RCC 7860 (cell line): Measurements from ENCODE around the gene KIF5A.

ENCODE experiments used
- DNase-seq: peaks from one replicate; pipeline ENCODE4 v3.0.0-alpha.2; 2015; ENCODE audit warnings: low spot score
- FAIRE-seq: peaks from 2 replicates; lab custom pipeline; 2012; peaks lifted over from hg19 to GRCh38; lab: Jason Lieb, UNC

Gene KIF5A

DNA sequence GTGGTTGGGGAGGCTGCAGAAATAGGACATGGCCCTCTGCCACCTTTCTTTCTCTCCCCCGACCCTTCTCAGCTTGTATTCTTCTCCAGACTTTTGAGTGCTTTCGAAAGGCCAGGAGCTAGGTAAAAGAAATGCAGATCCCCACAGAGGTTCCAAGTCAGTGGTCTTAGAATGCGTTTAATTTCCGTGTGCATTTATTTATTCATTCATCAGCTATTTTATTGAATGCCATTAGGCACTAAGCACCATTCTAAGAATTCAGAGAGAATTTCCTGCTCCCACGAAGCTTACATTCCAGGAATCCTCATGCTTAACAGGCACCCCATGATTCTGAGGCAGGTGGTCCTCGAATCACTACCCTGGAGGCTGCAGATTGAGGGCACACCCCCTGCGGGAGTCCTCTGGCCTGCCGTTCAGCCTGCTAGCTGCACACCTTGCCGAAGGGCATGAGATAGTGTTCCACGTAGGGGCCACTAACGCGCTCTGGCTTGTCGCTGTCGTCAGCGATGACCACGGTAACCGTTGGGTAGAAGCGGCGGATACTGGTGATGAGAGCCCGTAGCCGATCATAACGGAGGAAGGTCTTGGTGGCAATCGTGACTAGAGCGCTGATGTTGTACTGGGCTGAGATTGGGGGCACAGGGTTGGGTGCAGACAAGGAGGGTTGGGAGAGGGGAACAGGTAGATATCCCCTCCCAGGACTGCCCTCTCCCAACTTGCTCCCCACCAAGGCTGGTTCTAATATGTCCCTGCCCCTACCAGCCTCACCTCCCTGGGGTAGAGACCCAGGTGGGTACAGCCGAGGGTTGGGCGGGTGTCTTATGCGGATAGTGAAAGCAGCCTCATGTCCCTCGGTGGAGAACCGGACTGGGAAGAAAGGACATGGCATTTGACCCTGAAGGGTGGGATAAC lies 78.7 kb downstream of the KIF5A start:
- DNase-seq: no peak
- no peak for FAIRE-seq

DNA sequence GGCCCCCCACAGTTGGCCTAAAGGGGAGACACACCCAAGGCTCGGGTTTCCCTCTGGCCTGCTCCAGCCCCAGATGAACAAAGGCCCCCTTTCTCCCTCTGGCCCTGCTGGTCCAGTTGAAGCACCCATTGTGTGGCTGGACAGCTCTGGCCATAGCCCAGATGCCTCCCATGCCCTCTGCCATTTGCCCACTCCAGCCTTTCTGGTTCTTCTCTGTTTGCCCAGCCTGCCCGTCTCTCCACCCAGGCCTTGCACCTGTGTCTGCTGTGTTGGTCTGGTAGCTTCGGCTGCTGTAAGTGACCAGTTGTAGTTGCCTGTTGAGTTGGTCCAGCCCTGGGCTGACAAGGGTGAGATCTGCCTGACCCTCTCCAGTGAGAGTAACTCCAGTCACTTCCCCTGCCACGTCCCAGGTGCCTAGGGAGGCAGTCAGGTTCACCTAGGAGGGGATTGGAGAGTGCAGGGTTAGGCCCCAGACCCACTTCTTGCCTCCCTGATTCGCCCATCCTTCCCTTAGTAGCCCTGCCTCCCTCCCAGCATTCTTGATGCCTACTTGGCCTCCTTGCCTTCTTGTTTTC lies 80.1 kb downstream of the KIF5A start:
- DNase-seq (no peak), FAIRE-seq (no peak)

DNA sequence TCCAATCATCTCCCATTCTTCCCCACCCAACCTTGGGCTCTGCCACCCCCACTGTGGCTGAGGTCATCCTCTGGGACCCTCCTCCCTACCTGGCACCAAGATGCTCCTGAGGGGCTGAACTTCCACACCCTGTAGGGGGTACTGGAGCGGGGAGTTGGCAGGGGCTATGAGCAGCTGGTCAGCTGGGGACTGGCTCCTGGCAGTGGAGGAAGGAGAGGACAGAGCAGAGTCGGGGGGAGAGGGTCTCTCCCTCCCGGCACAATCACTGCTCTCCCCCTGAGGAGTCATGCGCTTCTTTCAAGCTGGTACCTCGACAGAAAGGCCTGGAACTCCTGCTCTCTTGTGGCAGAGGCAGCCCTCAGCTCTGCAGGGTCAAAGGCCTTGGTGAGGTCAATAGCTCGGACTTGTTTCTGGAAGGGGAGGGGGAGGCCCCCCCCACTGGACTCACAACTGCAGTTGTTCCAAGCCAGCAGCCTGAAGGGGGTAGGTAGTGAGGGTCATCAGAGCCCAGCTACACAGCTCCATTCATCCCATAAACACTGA lies 81.1 kb downstream of the KIF5A start:
- no peak for FAIRE-seq

DNA sequence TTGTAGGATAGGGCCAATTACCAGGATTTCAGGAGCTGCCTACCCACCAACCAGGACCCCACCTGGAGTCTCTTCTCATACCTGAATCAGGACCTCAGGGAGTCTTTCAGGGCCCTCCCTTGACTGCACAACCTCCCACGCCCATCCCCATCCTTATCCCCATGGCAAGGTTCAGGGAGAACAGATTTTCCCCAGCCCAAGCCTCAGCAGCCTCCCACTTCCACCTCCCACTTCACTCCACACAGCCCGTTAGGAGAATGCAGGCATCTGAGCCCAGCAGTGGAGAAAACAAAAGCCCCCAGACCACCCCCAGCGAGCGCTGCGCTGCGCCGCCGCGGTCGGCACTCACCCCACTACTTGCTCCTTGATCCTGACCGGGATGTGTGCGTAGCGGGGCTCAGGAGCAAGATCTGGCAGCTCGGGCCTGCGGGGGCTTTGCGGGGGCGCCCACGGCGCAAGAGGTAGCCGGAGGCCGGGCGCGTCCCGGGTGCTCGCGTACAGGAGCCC lies 81.8 kb downstream of the KIF5A start:
- DNase-seq (no peak), FAIRE-seq (no peak)

More for the DNA sequence above, 81.1 kb downstream of the KIF5A start:
- DNase-seq: no peak

DNA sequence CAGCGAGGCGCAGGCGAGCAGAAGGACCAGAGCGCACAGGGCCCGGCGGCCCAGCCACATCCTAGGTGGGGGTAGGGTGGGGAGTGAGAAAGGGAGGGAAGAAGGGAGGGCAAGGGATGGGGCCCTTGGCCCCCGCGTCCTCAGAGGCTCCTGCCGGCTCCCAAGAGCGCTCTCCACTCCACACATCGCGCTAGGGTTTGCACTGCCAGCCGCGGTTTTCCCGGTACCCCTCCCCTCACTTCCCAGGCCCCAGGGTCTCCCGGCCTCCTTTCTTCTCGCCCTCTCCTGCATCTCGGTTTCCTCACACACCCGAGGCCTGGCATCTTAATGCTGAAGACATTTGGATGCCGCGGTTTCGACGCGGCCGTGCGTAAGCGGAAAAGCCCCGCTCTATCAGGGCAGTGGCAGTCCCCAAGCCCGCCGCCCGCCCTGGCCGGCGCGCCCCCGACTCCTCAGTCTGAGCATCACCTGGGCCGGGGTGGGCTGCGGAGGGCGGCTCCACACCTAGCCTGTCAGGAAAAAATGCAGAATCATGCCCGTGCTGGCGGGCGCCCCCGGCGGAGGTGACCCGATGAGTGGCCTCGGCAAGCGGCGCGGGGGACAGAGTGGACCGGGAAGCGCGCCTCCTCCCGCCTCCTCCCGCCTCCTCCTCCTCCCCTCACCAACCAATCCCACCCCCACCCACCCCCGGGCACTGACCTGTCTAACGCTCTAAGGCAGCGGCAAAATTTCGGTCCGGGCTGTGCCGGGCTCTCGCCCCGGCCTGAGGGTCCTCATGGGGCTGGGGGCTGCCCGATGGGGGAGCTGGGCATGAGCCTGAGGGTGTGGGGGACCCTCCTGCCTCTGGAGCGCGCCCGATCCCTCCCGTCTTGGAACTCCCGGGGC lies 82.5 kb downstream of the KIF5A start:
- FAIRE-seq: no peak
- no peak for DNase-seq

DNA sequence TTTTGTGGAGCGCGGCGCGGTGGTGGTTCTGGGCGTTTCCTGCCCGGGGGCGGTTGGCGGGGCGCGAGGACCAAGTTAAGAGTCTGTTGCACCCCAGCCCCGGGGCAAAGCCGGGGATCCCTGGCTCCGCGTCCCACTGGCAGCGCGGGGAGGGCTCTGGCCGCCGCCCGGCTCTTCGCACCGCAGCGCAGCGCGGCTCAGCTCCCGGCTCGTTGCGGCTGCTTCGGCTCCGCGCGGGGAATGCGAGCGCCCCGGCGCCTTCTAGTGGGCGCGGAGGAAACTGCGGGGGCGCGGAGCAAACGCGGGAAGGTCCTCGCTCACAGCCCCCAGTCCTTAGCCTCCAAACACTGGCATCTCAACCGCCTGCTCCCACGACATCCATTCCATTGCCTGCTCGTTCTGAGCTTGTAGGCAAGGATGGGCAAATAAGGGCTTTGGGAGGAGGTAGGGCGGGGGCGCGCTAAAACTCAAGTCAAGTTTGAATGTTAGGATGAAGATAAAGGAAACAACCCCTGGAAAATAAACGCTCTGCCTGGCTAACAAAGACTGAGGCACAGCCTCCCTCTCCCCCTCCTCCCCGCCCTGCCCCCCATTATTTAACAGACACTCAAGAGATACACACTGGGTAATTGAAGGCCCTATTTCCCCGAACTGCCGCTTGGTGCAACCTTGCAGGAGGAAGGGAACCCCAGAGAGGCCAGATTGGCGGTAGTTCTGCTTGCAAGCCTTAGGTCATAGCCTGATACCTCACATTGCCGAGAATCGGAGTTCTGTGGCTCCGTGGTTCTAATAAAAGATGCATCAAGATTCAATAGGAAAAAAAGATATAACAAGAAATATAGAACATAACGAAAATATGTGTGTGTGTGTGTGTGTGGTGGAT lies 83.4 kb downstream of the KIF5A start, which contains the start of gene B4GALNT1:
B4GALNT1 (minus strand) TSS at position 244 of the 883 bp plus-strand sequence. CDS start 1,069 bp downstream, outside the sequence.
- no peak for FAIRE-seq
- DNase-seq: peak; percentile 35
